ENCODE measurements around the gene ZDHHC11B. TPM values are rescaled to one million over a fixed set of nuclear protein-coding genes. Genes with fewer than 3 reads are reported as not detected.

ZDHHC11B gene
- total RNA-seq, 1 donor from 2014 or later: 0.64 TPM

DNA sequence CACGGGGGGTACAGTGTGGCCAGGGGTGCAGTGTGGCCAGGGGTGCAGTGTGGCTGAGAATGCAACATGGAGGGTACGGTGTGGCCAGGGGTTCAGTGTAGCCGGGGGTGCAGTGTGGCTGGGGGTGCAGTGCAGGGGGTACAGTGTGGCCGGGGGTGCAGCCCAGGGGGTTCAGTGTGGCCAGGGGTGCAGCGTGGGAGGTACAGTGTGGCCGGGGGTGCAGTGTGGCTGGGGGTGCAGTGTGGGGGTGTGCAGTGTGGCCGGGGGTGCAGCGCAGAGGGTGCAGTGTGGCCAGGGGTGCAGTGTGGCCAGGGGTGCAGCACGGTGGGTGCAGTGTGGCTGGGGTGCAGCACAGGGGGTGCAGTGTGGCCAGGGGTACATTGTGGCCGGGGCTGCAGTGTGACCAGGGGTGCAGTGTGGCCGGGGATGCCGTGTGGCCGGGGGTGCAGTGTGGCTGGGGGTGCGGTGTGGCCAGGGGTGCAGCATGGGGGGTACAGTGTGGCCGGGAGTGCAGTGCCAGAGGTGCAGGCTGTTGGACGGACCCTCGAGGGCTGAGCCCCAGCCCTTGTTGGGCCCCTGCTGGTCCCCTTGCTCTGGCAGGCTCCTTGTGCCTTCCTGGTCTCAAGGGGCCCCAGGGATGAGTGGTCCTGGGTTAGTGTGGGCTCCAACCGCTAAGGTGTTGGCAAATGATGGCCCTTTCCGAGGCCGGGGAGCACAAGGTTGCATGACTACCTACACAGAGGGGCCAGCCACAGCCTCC is 109.2 kb downstream of the ZDHHC11B start:
- Histone ChIP-seq H3K9me3 (no peaks in the 10 kb centered on the region), H3K27me3 (no peaks in the 10 kb centered on the region), H3K36me3 (no peaks in the 10 kb centered on the region), H3K27ac (no peak overlapping the region), H3K4me1 (peaks cover 14 to 33% of the 10 kb centered on the region in 2 donors), H3K4me3 (no peak overlapping the region)
- intact Hi-C loops (cut with DNase I): loop anchor here (10.0 kb wide), 1 partner anchor 110 kb away; the partner anchor contains the start of gene ZDHHC11B
- TF ChIP-seq CTCF (IDR thresholded peaks at IDR 0.05): no peak
- DNase-seq (ENCODE audit: low spot score in 2 of 2): no peak

DNA sequence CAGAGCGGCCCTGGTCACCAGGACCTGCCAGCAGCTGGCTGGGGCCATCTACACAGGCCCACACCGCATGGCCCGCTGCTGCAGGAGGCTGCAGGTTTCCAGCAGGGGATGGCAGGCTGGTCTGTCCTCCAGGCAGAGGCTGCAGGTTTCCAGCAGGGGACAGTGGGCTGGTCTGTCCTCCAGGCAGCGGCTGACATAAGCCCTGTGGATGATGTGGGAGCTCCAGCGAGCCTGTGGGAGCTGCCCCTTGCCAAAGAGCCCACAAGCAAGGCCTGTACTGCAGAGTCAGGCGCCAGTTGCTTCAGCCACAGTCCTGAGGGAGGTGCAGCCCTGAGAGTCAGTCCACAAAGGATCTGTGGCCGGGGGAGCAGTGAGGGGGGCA is 109.9 kb downstream of the ZDHHC11B start:
- no peak for DNase-seq (ENCODE audit: low spot score in 2 of 2)
- TF ChIP-seq CTCF (IDR thresholded peaks at IDR 0.05): no peak

GRCh38 chr5:673831-674629 is 110.5 kb downstream of the ZDHHC11B start:
- Histone ChIP-seq H3K27ac (no peak overlapping the region), H3K9me3 (no peaks in the 10 kb centered on the region), H3K36me3 (no peaks in the 10 kb centered on the region), H3K27me3 (no peaks in the 10 kb centered on the region), H3K4me1 (peaks cover 14 to 33% of the 10 kb centered on the region in 2 donors), H3K4me3 (no peak overlapping the region)
- no peak for DNase-seq (ENCODE audit: low spot score in 2 of 2)
- TF ChIP-seq CTCF (IDR thresholded peaks at IDR 0.05): no peak
- intact Hi-C loops (cut with DNase I): loop anchor here (10.0 kb wide), 1 partner anchor 111 kb away; the partner anchor contains the start of gene ZDHHC11B

More for the DNA sequence above, 109.9 kb downstream of the ZDHHC11B start:
- Histone ChIP-seq H3K27me3 (no peaks in the 10 kb centered on the region), H3K4me3 (no peak overlapping the region), H3K36me3 (no peaks in the 10 kb centered on the region), H3K27ac (no peak overlapping the region), H3K4me1 (peaks cover 14 to 33% of the 10 kb centered on the region in 2 donors), H3K9me3 (no peaks in the 10 kb centered on the region)
- intact Hi-C loops (cut with DNase I): loop anchor here (10.0 kb wide), 1 partner anchor 110 kb away; the partner anchor contains the start of gene ZDHHC11B

- no peaks in the 10 kb centered on the region for H3K27me3 ChIP-seq
- no peaks in the 10 kb centered on the region for H3K36me3 ChIP-seq
- intact Hi-C loops (cut with DNase I): loop anchor here (10.0 kb wide), 1 partner anchor 112 kb away; the partner anchor contains the start of gene ZDHHC11B
- H3K27ac ChIP-seq: no peak overlapping the region
- no peaks in the 10 kb centered on the region for H3K9me3 ChIP-seq
- TF ChIP-seq CTCF (IDR thresholded peaks at IDR 0.05): no peak
- DNase-seq (ENCODE audit: low spot score in 2 of 2): no peak
- H3K4me3 ChIP-seq: peak overlapping the region in 1 of 2 donors; percentile 16
- H3K4me1 ChIP-seq: peaks cover 14 to 33% of the 10 kb centered on the region in 2 donors
Measured at GRCh38 chr5:673161-673830, 111.2 kb downstream of the ZDHHC11B start.

All from ascending aorta (tissue), 2 donors.